Measurements from ENCODE around the gene PADI3.

DNA sequence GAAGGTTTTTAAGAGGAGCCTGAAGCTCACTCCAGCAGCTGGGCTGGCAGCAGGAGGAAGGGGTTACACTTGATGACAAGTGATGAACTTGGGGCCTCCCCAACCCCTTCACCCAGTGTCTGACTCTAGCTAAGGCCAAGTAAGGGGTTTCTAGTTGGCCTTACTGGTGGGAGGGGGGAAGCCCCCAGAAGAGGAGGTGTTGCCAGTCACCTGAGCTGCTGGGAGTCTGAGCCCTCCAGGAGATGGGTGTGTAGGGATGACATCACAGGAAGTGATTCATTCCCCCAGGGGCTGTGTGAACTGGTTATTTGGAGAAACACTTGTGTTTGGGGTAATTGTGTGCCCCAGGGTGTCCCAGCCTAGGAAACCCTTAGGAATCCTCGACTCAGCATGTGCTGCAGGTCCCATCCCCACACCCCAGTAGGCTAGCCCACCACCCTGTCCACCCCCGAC lies 40.9 kb upstream of the PADI3 start:
- TF ChIP-seq, protein P1, sequence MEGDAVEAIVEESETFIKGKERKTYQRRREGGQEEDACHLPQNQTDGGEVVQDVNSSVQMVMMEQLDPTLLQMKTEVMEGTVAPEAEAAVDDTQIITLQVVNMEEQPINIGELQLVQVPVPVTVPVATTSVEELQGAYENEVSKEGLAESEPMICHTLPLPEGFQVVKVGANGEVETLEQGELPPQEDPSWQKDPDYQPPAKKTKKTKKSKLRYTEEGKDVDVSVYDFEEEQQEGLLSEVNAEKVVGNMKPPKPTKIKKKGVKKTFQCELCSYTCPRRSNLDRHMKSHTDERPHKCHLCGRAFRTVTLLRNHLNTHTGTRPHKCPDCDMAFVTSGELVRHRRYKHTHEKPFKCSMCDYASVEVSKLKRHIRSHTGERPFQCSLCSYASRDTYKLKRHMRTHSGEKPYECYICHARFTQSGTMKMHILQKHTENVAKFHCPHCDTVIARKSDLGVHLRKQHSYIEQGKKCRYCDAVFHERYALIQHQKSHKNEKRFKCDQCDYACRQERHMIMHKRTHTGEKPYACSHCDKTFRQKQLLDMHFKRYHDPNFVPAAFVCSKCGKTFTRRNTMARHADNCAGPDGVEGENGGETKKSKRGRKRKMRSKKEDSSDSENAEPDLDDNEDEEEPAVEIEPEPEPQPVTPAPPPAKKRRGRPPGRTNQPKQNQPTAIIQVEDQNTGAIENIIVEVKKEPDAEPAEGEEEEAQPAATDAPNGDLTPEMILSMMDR (IDR thresholded peaks at IDR 0.05; ENCODE audit: control extremely low read depth in 1 of 3, insufficient read depth in 1 of 3, low read depth in 1 of 3, low read length in 3 of 3): no peak
- TF ChIP-seq PHF8 (conservative IDR thresholded peaks at IDR 0.05; ENCODE audit: low read depth, low read length) (no peak), POLR2AphosphoS5 (IDR thresholded peaks at IDR 0.05; ENCODE audit: low read depth, low read length) (no peak), JUND (IDR thresholded peaks at IDR 0.05; ENCODE audit: low read length) (no peak), BRCA1 (IDR thresholded peaks at IDR 0.05; ENCODE audit: low read depth, low read length) (no peak), TBP (IDR thresholded peaks at IDR 0.05; ENCODE audit: low read depth, low read length) (no peak)
- TF ChIP-seq, protein P2, sequence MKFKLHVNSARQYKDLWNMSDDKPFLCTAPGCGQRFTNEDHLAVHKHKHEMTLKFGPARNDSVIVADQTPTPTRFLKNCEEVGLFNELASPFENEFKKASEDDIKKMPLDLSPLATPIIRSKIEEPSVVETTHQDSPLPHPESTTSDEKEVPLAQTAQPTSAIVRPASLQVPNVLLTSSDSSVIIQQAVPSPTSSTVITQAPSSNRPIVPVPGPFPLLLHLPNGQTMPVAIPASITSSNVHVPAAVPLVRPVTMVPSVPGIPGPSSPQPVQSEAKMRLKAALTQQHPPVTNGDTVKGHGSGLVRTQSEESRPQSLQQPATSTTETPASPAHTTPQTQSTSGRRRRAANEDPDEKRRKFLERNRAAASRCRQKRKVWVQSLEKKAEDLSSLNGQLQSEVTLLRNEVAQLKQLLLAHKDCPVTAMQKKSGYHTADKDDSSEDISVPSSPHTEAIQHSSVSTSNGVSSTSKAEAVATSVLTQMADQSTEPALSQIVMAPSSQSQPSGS (IDR thresholded peaks at IDR 0.05; ENCODE audit: low read length): no peak

Data from H1 (cell line).